ENCODE results near the gene SORCS3. TPM values are rescaled to one million over a fixed set of nuclear protein-coding genes. Genes with fewer than 3 reads are reported as not detected.

SORCS3 gene
- total RNA-seq, 1 experiment from 2014 or later: not detected

- H2AFZ ChIP-seq (ENCODE audit: low read length): no peak overlapping the region
- TF ChIP-seq CTCF (conservative IDR thresholded peaks at IDR 0.05; ENCODE audit: low read depth, low read length) (no peak), EZH2 (IDR thresholded peaks at IDR 0.05; ENCODE audit: low read length, unreplicated experiment) (no peak), EZH2phosphoT487 (IDR thresholded peaks at IDR 0.05; ENCODE audit: borderline replicate concordance, low read length) (no peak)
- no peak overlapping the region for H3K4me3 ChIP-seq (ENCODE audit: low read length)
- no peaks in the 10 kb centered on the region for H3K36me3 ChIP-seq (ENCODE audit: low read depth, low read length)
- intact Hi-C loops (cut with micrococcal nuclease): no loop called here
- POLR2A ChIA-PET (ENCODE audit: unreplicated experiment): no interaction called here
- ATAC-seq (no peak), DNase-seq (no peak)
- H3K27ac ChIP-seq (ENCODE audit: low read length): no peak overlapping the region
- H3K9me3 ChIP-seq (ENCODE audit: low read length): no peaks in the 10 kb centered on the region
- no peaks in the 10 kb centered on the region for H3K27me3 ChIP-seq (ENCODE audit: low read length)
- no TSS peak for BruUV-seq (replicated peaks)
- H3K9ac ChIP-seq (ENCODE audit: low read length): no peak overlapping the region
- H4K20me1 ChIP-seq (ENCODE audit: low read length): no peaks in the 10 kb centered on the region
- no peak overlapping the region for H3K4me2 ChIP-seq (ENCODE audit: low read length)
- H3K9me2 ChIP-seq (replicated peaks; ENCODE audit: low read length): no peaks in the 10 kb centered on the region
- no peaks in the 10 kb centered on the region for H3F3A ChIP-seq (ENCODE audit: low read length, unreplicated experiment)
- no peaks in the 10 kb centered on the region for H3K4me1 ChIP-seq (ENCODE audit: insufficient read depth, low read length)
- no peaks in the 10 kb centered on the region for H3K79me2 ChIP-seq (ENCODE audit: low read length)
- CTCF ChIA-PET: no interaction called here
Observed at GRCh38 chr10:104881740-104882139, 240.7 kb downstream of the SORCS3 start.

GRCh38 chr10:104892879-104893617 is 252.0 kb downstream of the SORCS3 start:
- H3F3A ChIP-seq (ENCODE audit: low read length, unreplicated experiment): no peaks in the 10 kb centered on the region
- no peak overlapping the region for H3K4me3 ChIP-seq (ENCODE audit: low read length)
- no peak overlapping the region for H3K4me2 ChIP-seq (ENCODE audit: low read length)
- no peaks in the 10 kb centered on the region for H3K27me3 ChIP-seq (ENCODE audit: low read length)
- BruUV-seq (replicated peaks): no TSS peak
- ChIA-PET POLR2A (ENCODE audit: unreplicated experiment) (no interaction called here), CTCF (no interaction called here)
- intact Hi-C loops (cut with micrococcal nuclease): no loop called here
- H3K4me1 ChIP-seq (ENCODE audit: insufficient read depth, low read length): no peaks in the 10 kb centered on the region
- H2AFZ ChIP-seq (ENCODE audit: low read length): no peak overlapping the region
- no peak overlapping the region for H3K9ac ChIP-seq (ENCODE audit: low read length)
- ATAC-seq (no peak), DNase-seq (no peak)
- H3K27ac ChIP-seq (ENCODE audit: low read length): no peak overlapping the region
- no peaks in the 10 kb centered on the region for H3K9me2 ChIP-seq (replicated peaks; ENCODE audit: low read length)
- H3K9me3 ChIP-seq (ENCODE audit: low read length): no peaks in the 10 kb centered on the region
- no peaks in the 10 kb centered on the region for H3K79me2 ChIP-seq (ENCODE audit: low read length)
- TF ChIP-seq EZH2phosphoT487 (IDR thresholded peaks at IDR 0.05; ENCODE audit: borderline replicate concordance, low read length) (no peak), CTCF (conservative IDR thresholded peaks at IDR 0.05; ENCODE audit: low read depth, low read length) (no peak), EZH2 (IDR thresholded peaks at IDR 0.05; ENCODE audit: low read length, unreplicated experiment) (no peak)
- no peaks in the 10 kb centered on the region for H4K20me1 ChIP-seq (ENCODE audit: low read length)
- no peaks in the 10 kb centered on the region for H3K36me3 ChIP-seq (ENCODE audit: low read depth, low read length)

- no peaks in the 10 kb centered on the region for H3F3A ChIP-seq (ENCODE audit: low read length, unreplicated experiment)
- TF ChIP-seq EZH2 (IDR thresholded peaks at IDR 0.05; ENCODE audit: low read length, unreplicated experiment): no peak
- no peak for TF ChIP-seq CTCF (conservative IDR thresholded peaks at IDR 0.05; ENCODE audit: low read depth, low read length)
- TF ChIP-seq EZH2phosphoT487 (IDR thresholded peaks at IDR 0.05; ENCODE audit: borderline replicate concordance, low read length): no peak
- H3K9me2 ChIP-seq (replicated peaks; ENCODE audit: low read length): no peaks in the 10 kb centered on the region
- no peaks in the 10 kb centered on the region for H3K27me3 ChIP-seq (ENCODE audit: low read length)
- no peaks in the 10 kb centered on the region for H3K79me2 ChIP-seq (ENCODE audit: low read length)
- ATAC-seq (no peak), DNase-seq (no peak)
- no TSS peak for BruUV-seq (replicated peaks)
- no peaks in the 10 kb centered on the region for H3K4me1 ChIP-seq (ENCODE audit: insufficient read depth, low read length)
- no peaks in the 10 kb centered on the region for H3K36me3 ChIP-seq (ENCODE audit: low read depth, low read length)
- H3K9ac ChIP-seq (ENCODE audit: low read length): no peak overlapping the region
- no peak overlapping the region for H3K4me2 ChIP-seq (ENCODE audit: low read length)
- H2AFZ ChIP-seq (ENCODE audit: low read length): no peak overlapping the region
- no peak overlapping the region for H3K27ac ChIP-seq (ENCODE audit: low read length)
- intact Hi-C loops (cut with micrococcal nuclease): no loop called here
- ChIA-PET POLR2A (ENCODE audit: unreplicated experiment) (no interaction called here), CTCF (no interaction called here)
- H3K9me3 ChIP-seq (ENCODE audit: low read length): no peaks in the 10 kb centered on the region
- H4K20me1 ChIP-seq (ENCODE audit: low read length): no peaks in the 10 kb centered on the region
- H3K4me3 ChIP-seq (ENCODE audit: low read length): no peak overlapping the region
Observed at GRCh38 chr10:104893701-104894100, 252.6 kb downstream of the SORCS3 start.

Measured in PC-3 (cell line).